NCI-H1436 treated with DMSO at 0.1 percent for 48 hours (cell line): Measurements from ENCODE around the gene PVRIG.
"Not testable (repeated sequence)": the region's sequence is repeated elsewhere in the genome, so short reads cannot be mapped to it uniquely, and the experiment has no call there.

Experiments used
- DNase-seq: peaks from one replicate; lab custom pipeline; 2025; lab: John Stamatoyannopoulos, UW

Gene PVRIG

GRCh38 chr7:100195222-100195621 lies 24.5 kb upstream of the PVRIG start:
- DNase-seq: no peak

DNA sequence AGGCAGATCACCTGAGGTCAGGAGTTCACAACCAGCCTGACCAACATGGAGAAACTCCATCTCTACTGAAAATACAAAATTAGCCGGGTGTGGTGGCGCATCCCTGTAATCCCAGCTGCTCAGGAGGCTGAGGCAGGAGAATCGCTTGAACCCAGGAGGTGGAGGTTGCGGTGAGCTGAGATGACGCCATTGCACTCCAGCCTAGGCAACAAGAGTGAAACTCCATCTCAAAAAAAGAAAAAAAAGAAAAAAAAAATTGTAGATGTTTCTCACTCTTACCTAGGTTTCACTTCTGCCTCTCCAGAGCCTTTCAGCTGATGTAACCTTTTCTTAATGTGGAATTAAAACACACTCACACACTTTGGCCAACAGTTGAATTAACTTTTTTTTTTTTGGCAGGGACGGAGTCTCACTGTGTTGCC lies 23.8 kb upstream of the PVRIG start:
- not testable (repeated sequence) for DNase-seq

DNA sequence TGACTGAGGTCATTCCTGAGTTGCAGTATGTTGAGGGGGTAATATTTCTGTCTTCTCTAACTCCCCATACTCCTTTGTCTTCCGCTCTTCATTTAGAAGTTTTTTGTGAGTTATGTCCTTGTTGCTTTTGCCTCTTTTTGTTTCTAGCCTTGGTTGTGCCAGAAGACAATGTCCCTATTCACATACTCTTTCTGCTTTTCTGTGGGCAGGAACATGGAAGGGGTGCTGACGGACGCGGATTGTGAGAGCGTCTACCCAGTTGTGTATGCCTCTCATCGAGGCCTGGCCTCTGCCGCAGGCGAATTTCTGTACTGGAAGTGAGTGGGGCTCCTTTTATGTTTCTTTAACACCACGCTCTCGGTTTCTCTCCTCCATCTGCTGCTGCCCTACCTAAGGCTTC lies 21.5 kb upstream of the PVRIG start:
- no peak for DNase-seq

GRCh38 chr7:100200693-100201092 lies 19.1 kb upstream of the PVRIG start:
- no peak for DNase-seq

GRCh38 chr7:100204454-100204853 lies 15.3 kb upstream of the PVRIG start:
- DNase-seq: no peak

GRCh38 chr7:100208911-100209408 lies 10.8 kb upstream of the PVRIG start:
- no peak for DNase-seq

GRCh38 chr7:100209493-100209892 lies 10.3 kb upstream of the PVRIG start:
- no peak for DNase-seq

- no peak for DNase-seq
Observed at GRCh38 chr7:100210805-100211204, 8.9 kb upstream of the PVRIG start.

- DNase-seq: no peak
Observed at GRCh38 chr7:100211342-100211780, 8.4 kb upstream of the PVRIG start.

DNA sequence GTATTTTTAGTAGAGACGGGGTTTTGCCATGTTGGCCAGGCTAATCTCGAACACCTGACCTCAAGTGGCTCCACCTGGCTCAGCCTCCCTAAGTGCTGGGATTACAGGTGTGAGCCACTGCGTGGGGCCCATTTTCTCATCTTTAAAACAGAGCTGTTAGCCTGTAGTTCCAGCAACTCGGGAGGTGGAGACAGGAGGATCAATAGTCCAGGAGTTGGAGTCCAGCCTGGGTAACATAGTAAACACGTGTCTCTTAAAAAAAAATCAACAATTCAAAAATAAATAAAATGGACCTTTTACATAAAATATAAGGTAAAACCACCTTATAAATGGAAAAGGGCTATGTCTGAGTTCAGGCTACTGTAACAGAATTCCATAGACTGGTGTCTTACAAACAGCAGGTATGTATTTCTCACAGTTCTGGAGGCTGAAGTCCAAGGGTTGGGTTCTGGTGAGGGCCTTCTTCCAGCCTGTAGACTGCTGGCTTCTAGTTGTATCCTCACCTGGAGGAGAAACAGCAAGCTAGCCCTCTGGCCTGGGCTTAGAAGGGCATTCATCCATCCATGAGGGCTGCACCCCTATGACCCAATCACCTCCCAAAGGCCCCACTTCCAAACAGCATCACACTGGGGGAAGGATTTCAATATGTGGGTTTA lies 7.0 kb upstream of the PVRIG start:
- DNase-seq: no peak

DNA sequence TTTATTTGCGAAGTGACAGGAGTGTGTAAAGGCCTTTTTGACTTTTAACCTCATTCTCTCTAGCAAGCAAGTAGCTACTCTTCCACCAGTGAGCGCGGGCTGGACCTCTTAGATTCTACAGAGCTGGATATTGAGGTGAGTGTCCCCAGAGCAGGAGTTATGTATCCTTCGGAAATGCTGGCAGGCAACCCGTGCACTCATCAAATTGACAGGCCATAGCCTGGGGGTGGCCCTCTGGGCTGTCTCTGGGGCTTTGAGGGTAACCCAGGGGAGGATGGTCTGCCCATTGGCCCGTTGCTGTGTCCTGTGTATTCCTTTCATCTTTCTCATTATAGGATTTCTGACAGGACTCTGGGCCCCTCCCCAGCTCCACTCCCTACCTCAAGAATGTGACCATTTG lies 6.1 kb upstream of the PVRIG start:
- DNase-seq: no peak

GRCh38 chr7:100214356-100214755 lies 5.4 kb upstream of the PVRIG start:
- DNase-seq: not testable (repeated sequence)

GRCh38 chr7:100215895-100216294 lies 3.9 kb upstream of the PVRIG start:
- DNase-seq: no peak

GRCh38 chr7:100217934-100218333 lies 1.8 kb upstream of the PVRIG start:
- DNase-seq: peak; percentile 20

GRCh38 chr7:100219271-100219737 lies 445 bp upstream of the PVRIG start:
- no peak for DNase-seq

DNA sequence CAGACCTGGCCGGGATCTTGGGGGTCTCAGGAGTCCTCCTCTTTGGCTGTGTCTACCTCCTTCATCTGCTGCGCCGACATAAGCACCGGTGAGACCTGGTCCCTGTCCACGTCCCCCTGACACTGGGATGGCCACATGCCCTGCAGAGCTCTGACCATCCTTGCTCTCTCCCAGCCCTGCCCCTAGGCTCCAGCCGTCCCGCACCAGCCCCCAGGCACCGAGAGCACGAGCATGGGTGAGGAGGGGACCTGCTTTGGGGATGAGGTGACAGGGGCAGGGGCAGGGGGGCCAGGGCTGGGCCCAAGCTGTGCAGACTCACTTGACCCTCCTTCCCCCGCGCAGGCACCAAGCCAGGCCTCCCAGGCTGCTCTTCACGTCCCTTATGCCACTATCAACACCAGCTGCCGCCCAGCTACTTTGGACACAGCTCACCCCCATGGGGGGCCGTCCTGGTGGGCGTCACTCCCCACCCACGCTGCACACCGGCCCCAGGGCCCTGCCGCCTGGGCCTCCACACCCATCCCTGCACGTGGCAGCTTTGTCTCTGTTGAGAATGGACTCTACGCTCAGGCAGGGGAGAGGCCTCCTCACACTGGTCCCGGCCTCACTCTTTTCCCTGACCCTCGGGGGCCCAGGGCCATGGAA lies 959 bp downstream of the PVRIG start:
- no peak for DNase-seq

DNA sequence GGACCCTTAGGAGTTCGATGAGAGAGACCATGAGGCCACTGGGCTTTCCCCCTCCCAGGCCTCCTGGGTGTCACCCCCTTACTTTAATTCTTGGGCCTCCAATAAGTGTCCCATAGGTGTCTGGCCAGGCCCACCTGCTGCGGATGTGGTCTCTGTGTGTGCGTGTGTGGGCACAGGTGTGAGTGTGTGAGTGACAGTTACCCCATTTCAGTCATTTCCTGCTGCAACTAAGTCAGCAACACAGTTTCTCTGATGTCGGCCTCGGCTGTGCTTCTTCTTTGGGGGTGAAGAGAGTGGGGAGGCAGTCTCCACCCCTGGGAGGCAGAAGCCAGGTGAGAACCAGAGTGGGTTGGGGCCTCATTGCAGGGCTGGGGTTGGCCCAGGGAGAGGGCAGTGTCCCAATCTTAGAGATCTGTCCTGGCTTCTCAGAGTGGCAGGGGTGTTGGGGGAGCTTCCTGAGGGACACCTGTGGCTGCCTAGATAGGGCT lies 1.5 kb downstream of the PVRIG start:
- DNase-seq: no peak

DNA sequence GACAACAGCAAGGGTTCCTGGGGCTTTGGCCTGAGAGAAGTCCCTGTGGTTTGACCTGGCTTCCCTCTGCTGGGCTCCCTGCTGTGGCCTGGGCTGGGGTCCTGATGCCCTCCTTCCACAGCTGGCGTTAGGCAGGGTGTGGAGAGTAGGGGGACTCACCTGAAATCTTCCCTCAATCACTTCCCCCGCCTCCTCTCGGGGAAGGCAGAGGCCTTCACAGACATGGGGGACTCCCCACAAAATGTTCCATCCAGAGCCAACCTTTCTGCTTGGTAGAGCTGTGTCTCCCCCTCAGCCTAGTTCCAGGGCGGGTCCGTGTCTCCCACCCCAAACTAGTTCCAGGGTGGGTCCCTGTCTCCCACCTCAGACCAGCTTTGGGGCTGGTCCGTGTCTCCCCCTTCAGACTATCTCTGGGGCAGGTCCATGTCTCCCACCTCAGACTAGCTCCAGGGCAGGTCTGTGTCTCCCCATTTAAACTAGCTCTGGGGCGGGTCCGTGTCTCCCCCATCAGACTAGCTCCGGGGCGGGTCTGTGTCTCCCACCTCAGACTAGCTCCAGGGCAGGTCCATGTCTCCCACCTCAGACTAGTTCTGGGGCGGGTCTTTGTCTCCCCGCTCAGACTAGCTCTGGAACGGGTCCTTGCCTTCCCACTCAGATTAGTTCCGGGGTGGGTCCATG lies 2.2 kb downstream of the PVRIG start:
- no peak for DNase-seq

GRCh38 chr7:100222445-100223132 lies 2.8 kb downstream of the PVRIG start:
- DNase-seq: no peak

DNA sequence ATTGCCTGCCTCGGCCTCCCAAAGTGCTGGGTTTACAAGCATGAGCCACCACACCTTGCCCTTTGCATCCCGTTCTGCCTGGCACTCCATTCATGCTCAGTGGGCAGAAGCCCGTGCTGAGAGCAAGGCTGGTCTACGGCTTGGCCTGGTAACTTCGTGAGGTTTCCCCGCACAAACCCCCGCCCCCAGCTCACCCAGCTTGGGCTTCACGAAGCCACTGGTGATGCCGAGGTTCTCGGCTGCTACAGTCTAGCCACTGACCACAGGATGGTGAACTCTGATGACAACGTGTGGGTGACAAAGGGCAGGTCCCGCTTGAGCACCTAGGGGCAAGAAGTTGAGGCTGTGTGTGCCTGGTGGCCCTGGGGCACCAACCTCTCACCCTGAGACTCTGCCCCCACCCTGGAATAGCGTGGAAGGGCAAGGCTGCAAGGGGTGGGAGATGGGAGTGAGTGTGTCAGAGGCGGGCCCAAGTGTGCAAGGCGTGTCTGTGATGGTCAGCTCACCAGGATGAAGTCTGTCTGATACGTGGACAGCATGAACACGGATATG lies 3.7 kb downstream of the PVRIG start:
- DNase-seq: not testable (repeated sequence)

- not testable (repeated sequence) for DNase-seq
Observed at GRCh38 chr7:100224891-100225290, 5.1 kb downstream of the PVRIG start.
